Breast epithelium (tissue), 4 donors: ENCODE data around the gene SCAMP5. TPM values are rescaled to one million over a fixed set of nuclear protein-coding genes. Genes with fewer than 3 reads are reported as not detected.

Experiments used
- DNase-seq, 2 donors: peaks; one replicate each; pipeline ENCODE4 v3.0.0-alpha.2; 2019; ENCODE audit warnings: low spot score in 2 of 2
- H3K27ac ChIP-seq, 2 donors: fragments of 200-600 bp; sonication (generic) in 1 of 2; one replicate each; pipeline ENCODE4 v1.5.1; 2016 to 2019; ENCODE audit warnings: mild to moderate bottlenecking in 1 of 2
- H3K27me3 ChIP-seq, 2 donors: fragments of 200-600 bp; sonication (generic) in 1 of 2; one replicate each; pipeline versions ENCODE4 v1.5.1 to v1.6.0; 2017 to 2019; ENCODE audit warnings: control low read depth in 1 of 2, mild to moderate bottlenecking in 1 of 2
- H3K36me3 ChIP-seq: fragments of 200-600 bp; one replicate; pipeline ENCODE4 v1.5.1; 2019
- H3K4me1 ChIP-seq, 2 donors: fragments of 200-600 bp; sonication (generic); one replicate each; pipeline ENCODE4 v1.5.1; 2016 to 2019; ENCODE audit warnings: control low read depth in 1 of 2
- H3K4me3 ChIP-seq, 3 donors: fragments of 200-600 bp; sonication (generic); 1 replicate in 2 of 3; 2 replicates in 1 of 3; pipeline ENCODE4 v1.5.1; 2016 to 2019; ENCODE audit warnings: mild to moderate bottlenecking in 3 of 3, moderate library complexity in 2 of 3
- H3K9me3 ChIP-seq, 2 donors: fragments of 200-600 bp; sonication (generic) in 1 of 2; one replicate each; pipeline ENCODE4 v1.5.1; 2016 to 2019; ENCODE audit warnings: control low read depth in 1 of 2
- CTCF ChIP-seq, 3 donors: fragments of 450-650 bp; IDR thresholded peaks; one replicate each; pipeline ENCODE4 v1.5.1; 2016 to 2017; ENCODE audit warnings: antibody characterized with exemption in 3 of 3, mild to moderate bottlenecking in 3 of 3, moderate library complexity in 3 of 3
- POLR2A ChIP-seq: fragments of 450-650 bp; IDR thresholded peaks from one replicate; pipeline ENCODE4 v1.6.1; 2016; ENCODE audit warnings: antibody characterized with exemption, mild to moderate bottlenecking, moderate library complexity
- POLR2AphosphoS5 ChIP-seq, 3 donors: sonication (generic); formaldehyde crosslinking; IDR thresholded peaks; one replicate each; pipeline ENCODE4 v1.6.1; 2017; ENCODE audit warnings: antibody characterized with exemption in 3 of 3
- intact Hi-C: fragments of 100-400 bp; cut with DNase I; formaldehyde crosslinking; loops from one replicate; pipeline ENCODE4 v1.15.1; 2023; ENCODE audit warnings: low total_unique reads
- total RNA-seq, 3 donors: library from RNA; depleted of rRNA; stranded (reverse); fragments of >200 nt; gene quantifications; one replicate each; pipeline ENCODE4 v1.1.0, GENCODE V29; 2016

SCAMP5 gene
- total RNA-seq, 3 donors from 2014 or later = 2.2 to 7.5 (median 4.5) TPM

DNA sequence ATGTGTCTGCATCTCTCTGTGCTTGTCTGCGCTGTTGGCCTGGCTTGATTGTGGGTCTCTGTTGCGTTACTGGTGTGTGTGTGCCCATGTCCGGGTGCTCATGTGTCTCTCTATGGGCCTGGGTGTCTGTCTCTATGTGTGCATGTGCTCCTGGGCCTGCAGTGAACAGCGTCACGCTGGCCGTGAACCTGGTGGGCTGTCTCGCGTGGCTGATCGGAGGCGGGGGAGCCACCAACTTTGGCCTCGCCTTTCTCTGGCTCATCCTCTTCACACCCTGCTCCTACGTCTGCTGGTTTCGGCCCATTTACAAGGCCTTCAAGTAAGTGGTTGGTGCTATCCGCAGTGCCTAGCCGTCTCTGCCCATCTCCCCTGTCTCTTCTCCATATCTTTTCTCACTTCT, 21.1 kb downstream of the SCAMP5 start:
- H3K4me1 ChIP-seq = no peaks in the 10 kb centered on the region
- no peak overlapping the region for H3K4me3 ChIP-seq
- no peaks in the 10 kb centered on the region for H3K9me3 ChIP-seq
- H3K27ac ChIP-seq = no peak overlapping the region
- H3K36me3 ChIP-seq = no peaks in the 10 kb centered on the region
- intact Hi-C loops = no loop called here
- DNase-seq = no peak
- TF ChIP-seq POLR2A (no peak), CTCF (IDR thresholded peaks at IDR 0.05) (no peak), POLR2AphosphoS5 (IDR thresholded peaks at IDR 0.05) (no peak)
- no peaks in the 10 kb centered on the region for H3K27me3 ChIP-seq

GRCh38 chr15:75019916-75020315, 24.6 kb downstream of the SCAMP5 start:
- Histone ChIP-seq H3K4me3 (no peak overlapping the region), H3K27me3 (no peaks in the 10 kb centered on the region), H3K27ac (no peak overlapping the region), H3K36me3 (no peaks in the 10 kb centered on the region), H3K9me3 (no peaks in the 10 kb centered on the region), H3K4me1 (peaks cover 0 to 2% of the 10 kb centered on the region in 2 donors)
- DNase-seq = no peak
- intact Hi-C loops = loop anchor here (5.0 kb wide), 1 partner anchor 423 kb away; no protein-coding TSS in a partner anchor
- TF ChIP-seq POLR2A (no peak), CTCF (IDR thresholded peaks at IDR 0.05) (no peak), POLR2AphosphoS5 (IDR thresholded peaks at IDR 0.05) (no peak)

DNA sequence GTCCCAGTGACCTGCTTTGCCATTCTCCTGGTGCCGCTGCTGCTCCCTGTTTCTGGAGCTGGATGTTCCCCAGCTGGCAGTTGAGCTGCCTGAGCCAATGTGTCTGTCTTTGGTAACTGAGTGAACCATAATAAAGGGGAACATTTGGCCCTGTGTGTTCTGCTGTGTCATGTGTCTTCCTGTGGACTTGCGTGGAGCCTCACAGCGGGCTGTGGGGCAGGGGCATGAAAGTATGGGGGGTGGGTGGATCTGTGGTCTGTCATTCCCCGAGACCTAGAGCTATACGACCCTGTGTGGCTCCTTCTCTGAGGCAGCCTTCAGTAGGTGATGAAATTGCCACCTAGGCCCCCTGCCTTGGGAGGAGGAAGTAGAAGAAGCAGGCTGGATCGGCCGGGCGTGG, 26.0 kb downstream of the SCAMP5 start:
- intact Hi-C loops = loop anchor here (5.0 kb wide), 1 partner anchor 424 kb away; no protein-coding TSS in a partner anchor
- Histone ChIP-seq H3K27me3 (no peaks in the 10 kb centered on the region), H3K4me1 (peaks cover 0 to 5% of the 10 kb centered on the region in 2 donors), H3K36me3 (no peaks in the 10 kb centered on the region), H3K27ac (no peak overlapping the region), H3K4me3 (no peak overlapping the region), H3K9me3 (no peaks in the 10 kb centered on the region)
- no peak for TF ChIP-seq POLR2AphosphoS5 (IDR thresholded peaks at IDR 0.05)
- TF ChIP-seq POLR2A = no peak
- DNase-seq = no peak

GRCh38 chr15:75022783-75023180, 27.4 kb downstream of the SCAMP5 start:
- Histone ChIP-seq H3K4me3 (no peak overlapping the region), H3K4me1 (peaks cover 0 to 5% of the 10 kb centered on the region in 2 donors), H3K9me3 (no peaks in the 10 kb centered on the region), H3K27ac (no peak overlapping the region), H3K27me3 (no peaks in the 10 kb centered on the region), H3K36me3 (no peaks in the 10 kb centered on the region)
- intact Hi-C loops = loop anchor here (5.0 kb wide), 1 partner anchor 425 kb away; no protein-coding TSS in a partner anchor
- no peak for DNase-seq
- TF ChIP-seq POLR2AphosphoS5 (IDR thresholded peaks at IDR 0.05) (no peak), POLR2A (no peak), CTCF (IDR thresholded peaks at IDR 0.05) (no peak)

DNA sequence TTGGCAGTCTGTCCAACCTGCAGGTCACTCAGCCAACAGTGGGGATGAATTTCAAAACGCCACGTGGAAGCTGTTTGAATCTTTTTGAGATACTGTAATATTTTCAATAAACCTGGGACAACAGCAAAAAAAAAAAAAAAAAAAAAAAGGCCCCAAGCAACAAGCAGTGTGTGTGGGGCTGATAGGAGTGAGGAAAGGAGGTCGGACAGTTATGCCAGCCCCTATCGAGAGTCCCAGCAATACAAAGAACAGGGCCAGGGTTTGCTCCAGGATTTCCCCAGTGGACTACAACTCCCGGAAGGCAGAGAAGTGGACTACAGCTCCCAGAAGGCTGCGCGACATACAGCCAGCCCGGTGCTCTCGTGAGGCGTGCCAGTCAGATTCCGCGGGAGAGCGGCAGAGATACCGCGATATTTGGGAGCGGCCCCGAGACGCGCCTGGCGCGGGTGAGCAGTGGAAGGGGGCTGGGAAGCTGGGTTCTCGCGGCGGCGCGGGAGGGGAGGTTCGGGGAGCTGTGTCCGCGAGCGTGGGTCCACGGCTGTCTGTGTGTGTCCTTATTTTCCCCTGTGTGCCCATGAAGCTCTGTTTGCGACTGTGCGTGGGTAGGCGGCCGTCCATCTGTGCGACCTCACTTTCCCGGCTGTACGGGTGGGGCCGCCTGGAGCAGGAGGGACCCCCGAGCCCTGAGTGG, 28.0 kb downstream of the SCAMP5 start, which contains the start of gene PPCDC:
Gene PPCDC (plus strand): TSS at position 410 of the 691 bp plus-strand sequence. CDS start 4,729 bp downstream, outside the sequence.
- H3K36me3 ChIP-seq = no peaks in the 10 kb centered on the region
- H3K4me1 ChIP-seq = peaks cover 0 to 5% of the 10 kb centered on the region in 2 donors
- intact Hi-C loops = loop anchor here (5.0 kb wide), 1 partner anchor 426 kb away; no protein-coding TSS in a partner anchor
- H3K27me3 ChIP-seq = no peaks in the 10 kb centered on the region
- no peaks in the 10 kb centered on the region for H3K9me3 ChIP-seq
- peak within 1 kb of the TSS; percentile 70 to 92 (median 77) for H3K4me3 ChIP-seq
- H3K27ac ChIP-seq = peak within 1 kb of the TSS; percentile 77 to 91
- DNase-seq = peak; percentile 95
- TF ChIP-seq CTCF (IDR thresholded peaks at IDR 0.05) (no peak), POLR2A (peak; percentile 71), POLR2AphosphoS5 (IDR thresholded peaks at IDR 0.05) (peak; percentile 85 to 90 (median 87))
